ENCODE data around the gene SPHK1. TPM values are rescaled to one million over a fixed set of nuclear protein-coding genes. Genes with fewer than 3 reads are reported as not detected.

Gene SPHK1
- polyA plus RNA-seq, 1 donor from 2014 or later = 2.7 TPM

GRCh38 chr17:76419576-76420260 is 35.3 kb downstream of the SPHK1 start:
- Histone ChIP-seq H3K9ac (ENCODE audit: low read length) (no peak overlapping the region), H2AFZ (ENCODE audit: low read depth, low read length) (no peak overlapping the region), H3K27me3 (ENCODE audit: insufficient read depth, low read depth, low read length) (no peaks in the 10 kb centered on the region), H3K4me2 (ENCODE audit: low read length) (no peak overlapping the region), H3K27ac (ENCODE audit: low read length) (no peak overlapping the region), H3K36me3 (ENCODE audit: insufficient read depth, low read length) (peaks cover 7% of the 10 kb centered on the region), H4K20me1 (ENCODE audit: insufficient read depth) (no peaks in the 10 kb centered on the region), H3K79me2 (replicated peaks; ENCODE audit: insufficient read depth, low read length) (peaks cover 5% of the 10 kb centered on the region), H3F3A (ENCODE audit: insufficient read depth, low read length, poor library complexity, severe bottlenecking) (no peaks in the 10 kb centered on the region), H3K9me3 (ENCODE audit: low read length) (no peaks in the 10 kb centered on the region), H3K9me2 (ENCODE audit: insufficient read depth, low read length) (no peaks in the 10 kb centered on the region), H3K4me3 (ENCODE audit: low read length) (no peak overlapping the region)
- TF ChIP-seq EP300 (conservative IDR thresholded peaks at IDR 0.05; ENCODE audit: poor library complexity, severe bottlenecking) = no peak

GRCh38 chr17:76420356-76421043 is 36.1 kb downstream of the SPHK1 start:
- H3K79me2 ChIP-seq (replicated peaks; ENCODE audit: insufficient read depth, low read length) = peaks cover 5% of the 10 kb centered on the region
- H3K9me2 ChIP-seq (ENCODE audit: insufficient read depth, low read length) = no peaks in the 10 kb centered on the region
- H3K27ac ChIP-seq (ENCODE audit: low read length) = no peak overlapping the region
- H3F3A ChIP-seq (ENCODE audit: insufficient read depth, low read length, poor library complexity, severe bottlenecking) = no peaks in the 10 kb centered on the region
- no peak overlapping the region for H3K4me3 ChIP-seq (ENCODE audit: low read length)
- no peak overlapping the region for H2AFZ ChIP-seq (ENCODE audit: low read depth, low read length)
- peaks cover 7% of the 10 kb centered on the region for H3K36me3 ChIP-seq (ENCODE audit: insufficient read depth, low read length)
- no peaks in the 10 kb centered on the region for H3K27me3 ChIP-seq (ENCODE audit: insufficient read depth, low read depth, low read length)
- TF ChIP-seq SMC3 (conservative IDR thresholded peaks at IDR 0.05; ENCODE audit: poor library complexity) (no peak), REST (IDR thresholded peaks at IDR 0.05; ENCODE audit: borderline replicate concordance) (no peak), EP300 (conservative IDR thresholded peaks at IDR 0.05; ENCODE audit: poor library complexity, severe bottlenecking) (no peak), MXI1 (conservative IDR thresholded peaks at IDR 0.05; ENCODE audit: poor library complexity, severe bottlenecking) (no peak), POLR2AphosphoS5 (IDR thresholded peaks at IDR 0.05) (no peak), RAD21 (conservative IDR thresholded peaks at IDR 0.05) (no peak), EZH2 (IDR thresholded peaks at IDR 0.05; ENCODE audit: borderline replicate concordance, insufficient read depth, low read length, poor library complexity, severe bottlenecking) (no peak), TAF1 (IDR thresholded peaks at IDR 0.05; ENCODE audit: low read depth) (no peak), CTCF (IDR thresholded peaks at IDR 0.05; ENCODE audit: poor library complexity, severe bottlenecking) (no peak)
- no peaks in the 10 kb centered on the region for H4K20me1 ChIP-seq (ENCODE audit: insufficient read depth)
- H3K4me2 ChIP-seq (ENCODE audit: low read length) = no peak overlapping the region
- H3K9ac ChIP-seq (ENCODE audit: low read length) = no peak overlapping the region
- no peaks in the 10 kb centered on the region for H3K9me3 ChIP-seq (ENCODE audit: low read length)

All from neural cell (in vitro differentiated cells).